Gastroesophageal sphincter (tissue), 4 donors: ENCODE measurements around the gene CREB3. TPM values are rescaled to one million over a fixed set of nuclear protein-coding genes. Genes with fewer than 3 reads are reported as not detected.

Source experiments
- ATAC-seq: fragments of 150-250 bp; one replicate; pipeline ENCODE4 v1.9.1; 2016; ENCODE audit warnings: mild to moderate bottlenecking, moderate library complexity
- H3K27ac ChIP-seq, 4 donors: fragments of 200-600 bp; sonication (generic) in 3 of 4; 1 replicate in 3 of 4; 2 replicates in 1 of 4; pipeline ENCODE4 v1.5.1; 2016 to 2019
- H3K27me3 ChIP-seq: fragments of 200-600 bp; sonication (generic); one replicate; pipeline ENCODE4 v1.5.1; 2019
- H3K36me3 ChIP-seq, 2 donors: fragments of 200-600 bp; sonication (generic); one replicate each; pipeline ENCODE4 v1.5.1; 2019; ENCODE audit warnings: control low read depth in 1 of 2
- H3K4me1 ChIP-seq, 3 donors: fragments of 200-600 bp; sonication (generic); 1 replicate in 2 of 3; 2 replicates in 1 of 3; pipeline ENCODE4 v1.5.1; 2016 to 2019; ENCODE audit warnings: control low read depth in 2 of 3
- H3K4me3 ChIP-seq, 2 donors: fragments of 200-600 bp; sonication (generic); one replicate each; pipeline ENCODE4 v1.5.1; 2019; ENCODE audit warnings: mild to moderate bottlenecking in 1 of 2, moderate library complexity in 1 of 2
- H3K9me3 ChIP-seq, 3 donors: fragments of 200-600 bp; sonication (generic); one replicate each; pipeline ENCODE4 v1.5.1; 2017 to 2019; ENCODE audit warnings: control low read depth in 2 of 3
- EP300 ChIP-seq: sonication (generic); formaldehyde crosslinking; IDR thresholded peaks from one replicate; pipeline ENCODE4 v1.6.1; 2017; ENCODE audit warnings: antibody characterized with exemption, mild to moderate bottlenecking
- POLR2A ChIP-seq, 2 donors: fragments of 450-650 bp; IDR thresholded peaks; one replicate each; pipeline ENCODE4 v1.6.1; 2017; ENCODE audit warnings: antibody characterized with exemption in 2 of 2, mild to moderate bottlenecking in 2 of 2, moderate library complexity in 1 of 2
- POLR2AphosphoS5 ChIP-seq: sonication (generic); formaldehyde crosslinking; IDR thresholded peaks from one replicate; pipeline ENCODE4 v1.6.1; 2017; ENCODE audit warnings: antibody characterized with exemption
- WGBS, 2 donors: methylation state at CpG; one replicate each; pipeline ENCODE4 v1.1.5; 2018; ENCODE audit warnings: low coverage in 1 of 2; 5-methylcytosine and 5-hydroxymethylcytosine counted together
- total RNA-seq, 4 donors: library from RNA; depleted of rRNA; stranded (reverse); fragments of >200 nt; gene quantifications; one replicate each; pipeline ENCODE4 v1.1.0, GENCODE V29; 2016
- TF ChIP-seq, protein P1 (sequence below), 4 experiments: fragments of 200-600 bp in 2 of 4; fragments of 450-650 bp in 2 of 4; sonication (generic) in 1 of 4; IDR thresholded peaks; one replicate each; pipeline ENCODE4 v1.5.1; 2017 to 2019; ENCODE audit warnings: antibody characterized with exemption in 4 of 4, mild to moderate bottlenecking in 2 of 4, moderate library complexity in 2 of 4

Gene CREB3
- total RNA-seq, 4 donors from 2014 or later: 75.0 to 104 (median 83.7) TPM

DNA sequence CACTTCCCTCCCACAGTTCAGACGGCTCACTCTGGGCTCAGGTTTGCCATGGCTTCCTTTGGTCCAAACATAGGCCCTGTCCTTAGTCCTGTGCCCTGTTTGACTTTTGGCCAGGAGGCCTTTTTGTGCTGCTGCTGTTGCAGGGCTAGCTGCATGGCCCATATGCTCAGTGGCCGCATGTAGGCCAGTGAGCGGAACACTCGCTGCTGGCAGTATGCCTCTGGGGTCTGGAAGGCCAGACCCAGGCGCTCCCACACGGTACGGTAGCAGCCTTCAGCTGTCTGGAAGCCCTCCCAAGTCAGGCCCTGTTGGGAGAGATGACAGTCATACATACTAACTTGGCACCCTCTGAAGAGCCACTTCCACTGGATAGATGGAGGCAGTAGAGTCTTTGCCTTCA, 4.7 kb downstream of the CREB3 start:
- no peak for TF ChIP-seq POLR2A (IDR thresholded peaks at IDR 0.05)
- TF ChIP-seq POLR2AphosphoS5: no peak
- TF ChIP-seq, protein P1, sequence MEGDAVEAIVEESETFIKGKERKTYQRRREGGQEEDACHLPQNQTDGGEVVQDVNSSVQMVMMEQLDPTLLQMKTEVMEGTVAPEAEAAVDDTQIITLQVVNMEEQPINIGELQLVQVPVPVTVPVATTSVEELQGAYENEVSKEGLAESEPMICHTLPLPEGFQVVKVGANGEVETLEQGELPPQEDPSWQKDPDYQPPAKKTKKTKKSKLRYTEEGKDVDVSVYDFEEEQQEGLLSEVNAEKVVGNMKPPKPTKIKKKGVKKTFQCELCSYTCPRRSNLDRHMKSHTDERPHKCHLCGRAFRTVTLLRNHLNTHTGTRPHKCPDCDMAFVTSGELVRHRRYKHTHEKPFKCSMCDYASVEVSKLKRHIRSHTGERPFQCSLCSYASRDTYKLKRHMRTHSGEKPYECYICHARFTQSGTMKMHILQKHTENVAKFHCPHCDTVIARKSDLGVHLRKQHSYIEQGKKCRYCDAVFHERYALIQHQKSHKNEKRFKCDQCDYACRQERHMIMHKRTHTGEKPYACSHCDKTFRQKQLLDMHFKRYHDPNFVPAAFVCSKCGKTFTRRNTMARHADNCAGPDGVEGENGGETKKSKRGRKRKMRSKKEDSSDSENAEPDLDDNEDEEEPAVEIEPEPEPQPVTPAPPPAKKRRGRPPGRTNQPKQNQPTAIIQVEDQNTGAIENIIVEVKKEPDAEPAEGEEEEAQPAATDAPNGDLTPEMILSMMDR (IDR thresholded peaks at IDR 0.05): no peak
- TF ChIP-seq EP300: no peak
- Histone ChIP-seq H3K27ac (peak overlapping the region in 1 of 4 donors; percentile 59), H3K4me3 (no peak overlapping the region), H3K4me1 (peaks cover 0 to 34% (median 8%) of the 10 kb centered on the region in 3 donors), H3K36me3 (peaks cover 0 to 84% of the 10 kb centered on the region in 2 donors), H3K27me3 (no peaks in the 10 kb centered on the region), H3K9me3 (no peaks in the 10 kb centered on the region)
- ATAC-seq: no peak
- WGBS, 2 donors: 14 to 17% methylated on average over 1 of the region's 7 CpGs

GRCh38 chr9:35738186-35738585, 5.7 kb downstream of the CREB3 start:
- no peak for ATAC-seq
- Histone ChIP-seq H3K4me1 (peaks cover 0 to 37% (median 5%) of the 10 kb centered on the region in 3 donors), H3K27ac (no peak overlapping the region), H3K36me3 (peaks cover 0 to 94% of the 10 kb centered on the region in 2 donors), H3K4me3 (no peak overlapping the region), H3K9me3 (no peaks in the 10 kb centered on the region), H3K27me3 (no peaks in the 10 kb centered on the region)
- 65% methylated on average over 2 of the region's 4 CpGs; no CpG with 5 or more reads in 1 of the 2 donors for WGBS, 2 donors
- TF ChIP-seq POLR2AphosphoS5 (no peak), POLR2A (IDR thresholded peaks at IDR 0.05) (no peak)
- TF ChIP-seq, protein P1 (IDR thresholded peaks at IDR 0.05): no peak

GRCh38 chr9:35738924-35739323, 6.5 kb downstream of the CREB3 start:
- H3K27ac ChIP-seq: peak overlapping the region in 2 of 4 donors; percentile 8 to 45
- peaks cover 0 to 100% of the 10 kb centered on the region in 2 donors for H3K36me3 ChIP-seq
- no peaks in the 10 kb centered on the region for H3K9me3 ChIP-seq
- 74 to 83% methylated on average over 3 to 4 of the region's 7 CpGs for WGBS, 2 donors
- TF ChIP-seq POLR2AphosphoS5: no peak
- no peak for TF ChIP-seq POLR2A (IDR thresholded peaks at IDR 0.05)
- TF ChIP-seq EP300: no peak
- TF ChIP-seq, protein P1 (IDR thresholded peaks at IDR 0.05): no peak
- H3K4me3 ChIP-seq: no peak overlapping the region
- H3K4me1 ChIP-seq: peaks cover 0 to 37% (median 0%) of the 10 kb centered on the region in 3 donors
- no peak for ATAC-seq
- H3K27me3 ChIP-seq: no peaks in the 10 kb centered on the region

- ATAC-seq: no peak
- no peaks in the 10 kb centered on the region for H3K9me3 ChIP-seq
- no peak overlapping the region for H3K4me3 ChIP-seq
- H3K27ac ChIP-seq: peak overlapping the region in 3 of 4 donors; percentile 3 to 45 (median 8)
- peaks cover 0 to 43% (median 0%) of the 10 kb centered on the region in 3 donors for H3K4me1 ChIP-seq
- no peaks in the 10 kb centered on the region for H3K27me3 ChIP-seq
- H3K36me3 ChIP-seq: peaks cover 0 to 99% of the 10 kb centered on the region in 2 donors
- 92% methylated on average over 4 of the region's 6 CpGs; no CpG with 5 or more reads in 1 of the 2 donors for WGBS, 2 donors
- TF ChIP-seq EP300 (no peak), POLR2AphosphoS5 (no peak), POLR2A (IDR thresholded peaks at IDR 0.05) (no peak)
- TF ChIP-seq, protein P1 (IDR thresholded peaks at IDR 0.05): no peak
Measured at GRCh38 chr9:35740243-35740642, 7.8 kb downstream of the CREB3 start.

- peaks cover 0 to 47% (median 13%) of the 10 kb centered on the region in 3 donors for H3K4me1 ChIP-seq
- H3K4me3 ChIP-seq: no peak overlapping the region
- peak overlapping the region in 2 of 4 donors; percentile 8 to 12 for H3K27ac ChIP-seq
- H3K36me3 ChIP-seq: peaks cover 0 to 84% of the 10 kb centered on the region in 2 donors
- 63 to 68% methylated on average over 2 to 7 of the region's 7 CpGs for WGBS, 2 donors
- no peaks in the 10 kb centered on the region for H3K27me3 ChIP-seq
- no peaks in the 10 kb centered on the region for H3K9me3 ChIP-seq
- TF ChIP-seq EP300: no peak
- no peak for TF ChIP-seq POLR2AphosphoS5
- no peak for TF ChIP-seq POLR2A (IDR thresholded peaks at IDR 0.05)
- TF ChIP-seq, protein P1 (IDR thresholded peaks at IDR 0.05): no peak
- no peak for ATAC-seq
Measured at GRCh38 chr9:35741740-35742139, 9.3 kb downstream of the CREB3 start.
